Measurements from ENCODE around the gene TSC22D4. TPM values are rescaled to one million over a fixed set of nuclear protein-coding genes. Genes with fewer than 3 reads are reported as not detected.

Gene TSC22D4
- total RNA-seq, 1 donor from 2014 or later, result 32.2 TPM

DNA sequence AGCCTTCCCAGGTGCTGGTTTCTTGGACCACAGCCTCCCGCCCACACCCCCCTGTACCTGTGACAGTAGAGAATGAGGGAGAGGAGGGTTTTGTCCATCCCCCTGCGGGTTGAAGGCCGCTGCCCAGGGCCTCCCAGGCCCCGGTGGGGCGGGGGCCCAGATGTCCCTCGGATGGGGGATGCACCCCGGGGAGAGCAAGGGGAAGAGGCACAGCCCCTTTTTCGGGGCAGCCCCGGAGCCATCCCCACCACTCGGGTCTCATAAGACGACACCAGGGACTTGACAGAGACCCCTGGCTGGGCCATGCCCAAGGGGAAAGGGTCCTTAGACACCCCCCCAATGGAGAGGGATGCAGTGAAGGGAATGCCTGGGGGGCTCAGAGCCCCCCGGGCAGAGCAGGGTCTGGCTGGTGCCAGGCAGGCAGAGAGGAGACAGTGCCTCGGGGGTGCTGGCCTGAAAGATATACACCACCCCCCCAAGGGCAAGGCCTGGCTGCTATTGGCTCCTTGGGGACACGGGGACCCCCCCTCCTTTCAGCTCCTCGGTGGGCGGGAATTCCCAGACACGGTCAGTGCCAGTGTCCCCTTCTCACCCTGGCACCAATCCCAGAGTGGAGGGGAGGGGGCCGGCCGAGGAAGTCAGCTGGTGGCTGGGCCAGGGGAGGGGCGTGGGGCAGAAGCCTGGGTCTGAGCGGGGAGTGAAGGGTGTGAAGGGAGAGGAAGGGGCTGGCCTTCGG is 11.2 kb downstream of the TSC22D4 start:
- TF ChIP-seq, protein P1, sequence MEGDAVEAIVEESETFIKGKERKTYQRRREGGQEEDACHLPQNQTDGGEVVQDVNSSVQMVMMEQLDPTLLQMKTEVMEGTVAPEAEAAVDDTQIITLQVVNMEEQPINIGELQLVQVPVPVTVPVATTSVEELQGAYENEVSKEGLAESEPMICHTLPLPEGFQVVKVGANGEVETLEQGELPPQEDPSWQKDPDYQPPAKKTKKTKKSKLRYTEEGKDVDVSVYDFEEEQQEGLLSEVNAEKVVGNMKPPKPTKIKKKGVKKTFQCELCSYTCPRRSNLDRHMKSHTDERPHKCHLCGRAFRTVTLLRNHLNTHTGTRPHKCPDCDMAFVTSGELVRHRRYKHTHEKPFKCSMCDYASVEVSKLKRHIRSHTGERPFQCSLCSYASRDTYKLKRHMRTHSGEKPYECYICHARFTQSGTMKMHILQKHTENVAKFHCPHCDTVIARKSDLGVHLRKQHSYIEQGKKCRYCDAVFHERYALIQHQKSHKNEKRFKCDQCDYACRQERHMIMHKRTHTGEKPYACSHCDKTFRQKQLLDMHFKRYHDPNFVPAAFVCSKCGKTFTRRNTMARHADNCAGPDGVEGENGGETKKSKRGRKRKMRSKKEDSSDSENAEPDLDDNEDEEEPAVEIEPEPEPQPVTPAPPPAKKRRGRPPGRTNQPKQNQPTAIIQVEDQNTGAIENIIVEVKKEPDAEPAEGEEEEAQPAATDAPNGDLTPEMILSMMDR (IDR thresholded peaks at IDR 0.05; ENCODE audit: unreplicated experiment), result no peak
- H3K4me1 Mint-ChIP-seq (ENCODE audit: low read depth), result no peaks in the 10 kb centered on the region
- H3K27ac Mint-ChIP-seq, result no peak overlapping the region
- H3K36me3 Mint-ChIP-seq (ENCODE audit: insufficient read depth), result no peaks in the 10 kb centered on the region
- H3K4me3 Mint-ChIP-seq (ENCODE audit: low read depth), result no peak overlapping the region
- H3K27me3 Mint-ChIP-seq, result no peaks in the 10 kb centered on the region
- no peaks in the 10 kb centered on the region for H3K9me3 Mint-ChIP-seq (ENCODE audit: low read depth)
- no peak for DNase-seq (ENCODE audit: low spot score, unreplicated experiment)

DNA sequence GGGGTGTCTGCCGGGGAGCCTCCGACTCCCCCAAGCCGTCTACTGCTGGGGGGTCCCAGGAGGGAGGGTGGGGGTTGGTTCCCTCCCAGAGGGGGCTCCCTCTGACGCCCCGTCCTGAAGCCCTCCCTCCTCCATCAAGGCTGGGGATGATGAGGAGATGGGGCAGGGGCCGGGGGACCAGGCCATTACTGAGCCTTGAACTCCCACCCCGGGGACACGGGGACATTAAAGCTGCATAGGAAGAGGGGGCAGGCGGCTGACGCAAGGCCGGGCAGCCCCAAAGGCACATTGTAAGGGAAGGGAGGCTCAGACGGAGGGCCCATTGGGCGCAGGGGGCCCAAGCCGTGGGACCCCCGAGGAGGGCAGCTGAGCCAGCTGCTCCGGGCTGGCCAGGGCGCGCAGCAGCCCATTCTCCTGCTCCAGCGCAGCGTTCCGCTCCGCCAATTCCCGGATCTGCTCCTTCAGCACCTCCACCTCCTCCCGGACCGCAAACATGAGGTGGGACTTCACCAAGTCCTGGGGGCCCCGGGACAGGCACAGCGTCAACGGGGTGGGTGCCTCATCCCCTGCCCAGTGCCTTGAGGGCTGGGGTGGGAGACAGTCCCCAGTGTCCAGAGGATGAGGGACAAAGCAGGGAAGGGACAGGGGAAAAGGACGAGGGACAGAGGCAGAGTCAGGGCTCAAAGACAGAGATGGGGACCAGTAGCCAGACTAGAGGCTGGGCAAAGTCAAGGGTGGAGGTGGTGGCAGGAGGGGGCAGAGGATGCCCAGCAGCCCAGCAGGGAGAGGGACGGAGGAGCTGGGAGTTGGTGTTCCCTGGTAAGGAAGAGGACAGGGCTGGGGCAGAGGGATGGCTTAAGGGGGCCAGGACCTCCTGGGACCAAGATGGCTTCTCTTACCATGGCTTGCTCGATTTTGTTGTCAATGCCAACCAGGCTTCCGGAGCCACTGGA is 12.1 kb downstream of the TSC22D4 start:
- Mint-ChIP-seq H3K27me3 (no peaks in the 10 kb centered on the region), H3K9me3 (ENCODE audit: low read depth) (no peaks in the 10 kb centered on the region), H3K4me3 (ENCODE audit: low read depth) (no peak overlapping the region), H3K27ac (no peak overlapping the region), H3K36me3 (ENCODE audit: insufficient read depth) (no peaks in the 10 kb centered on the region), H3K4me1 (ENCODE audit: low read depth) (no peaks in the 10 kb centered on the region)
- TF ChIP-seq, protein P1 (IDR thresholded peaks at IDR 0.05; ENCODE audit: unreplicated experiment), result no peak
- no peak for DNase-seq (ENCODE audit: low spot score, unreplicated experiment)

DNA sequence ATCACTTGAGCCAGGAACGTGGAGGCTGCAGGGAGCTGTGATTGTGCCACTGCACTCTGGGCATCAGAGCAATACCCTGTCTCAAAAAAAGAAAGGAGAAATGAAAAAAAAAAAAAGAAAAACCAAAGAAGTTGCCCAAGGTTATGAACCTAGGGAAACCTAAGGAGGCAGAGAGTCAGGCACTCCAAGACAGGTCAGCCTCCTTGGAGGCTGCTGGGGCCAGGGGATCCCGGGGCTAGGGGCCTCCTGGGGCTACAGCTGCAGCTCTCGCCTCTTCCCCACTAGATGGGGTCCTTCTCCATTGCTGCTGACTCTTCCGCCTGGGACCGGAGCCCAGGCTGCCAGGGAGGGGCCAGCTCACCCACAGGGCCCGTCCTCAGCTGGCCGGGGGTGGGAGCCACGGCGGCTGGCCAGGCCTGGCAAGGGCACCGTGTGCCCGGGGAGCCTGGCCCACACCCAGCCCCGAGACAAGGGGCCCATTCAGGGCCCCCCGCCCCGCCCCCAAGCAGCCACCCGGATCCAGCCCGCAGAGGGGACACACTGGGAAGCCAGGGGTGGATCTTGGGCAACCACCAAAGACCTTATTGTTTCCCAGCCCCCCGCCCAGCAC is 13.2 kb downstream of the TSC22D4 start:
- Mint-ChIP-seq H3K27me3 (no peaks in the 10 kb centered on the region), H3K9me3 (ENCODE audit: low read depth) (no peaks in the 10 kb centered on the region), H3K4me1 (ENCODE audit: low read depth) (no peaks in the 10 kb centered on the region), H3K27ac (no peak overlapping the region), H3K4me3 (ENCODE audit: low read depth) (no peak overlapping the region), H3K36me3 (ENCODE audit: insufficient read depth) (no peaks in the 10 kb centered on the region)
- no peak for DNase-seq (ENCODE audit: low spot score, unreplicated experiment)
- TF ChIP-seq, protein P1 (IDR thresholded peaks at IDR 0.05; ENCODE audit: unreplicated experiment), result peak; percentile 58

DNA sequence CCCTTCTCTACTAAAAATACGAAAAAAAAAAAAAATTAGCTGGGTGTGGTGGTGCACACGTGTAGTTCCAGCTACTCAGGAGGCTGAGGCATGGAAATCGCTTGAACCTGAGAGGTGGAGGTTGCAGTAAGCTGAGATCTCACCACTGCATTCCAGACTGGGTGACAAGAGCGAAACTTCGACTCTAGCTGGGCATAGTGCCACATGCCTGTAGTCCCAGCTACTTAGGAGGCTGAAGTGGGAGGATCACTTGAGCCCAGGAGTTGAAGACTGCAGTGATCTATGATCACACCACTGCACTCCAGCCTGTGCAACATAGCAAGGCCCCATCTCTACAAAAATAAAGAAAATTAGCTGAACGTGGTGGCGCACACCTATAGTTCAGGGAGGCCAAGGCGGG is 13.7 kb downstream of the TSC22D4 start:
- TF ChIP-seq, protein P1 (IDR thresholded peaks at IDR 0.05; ENCODE audit: unreplicated experiment), result no peak
- H3K27me3 Mint-ChIP-seq, result no peaks in the 10 kb centered on the region
- H3K4me3 Mint-ChIP-seq (ENCODE audit: low read depth), result no peak overlapping the region
- H3K9me3 Mint-ChIP-seq (ENCODE audit: low read depth), result no peaks in the 10 kb centered on the region
- no peaks in the 10 kb centered on the region for H3K4me1 Mint-ChIP-seq (ENCODE audit: low read depth)
- DNase-seq (ENCODE audit: low spot score, unreplicated experiment), result no peak
- no peak overlapping the region for H3K27ac Mint-ChIP-seq
- H3K36me3 Mint-ChIP-seq (ENCODE audit: insufficient read depth), result no peaks in the 10 kb centered on the region

DNA sequence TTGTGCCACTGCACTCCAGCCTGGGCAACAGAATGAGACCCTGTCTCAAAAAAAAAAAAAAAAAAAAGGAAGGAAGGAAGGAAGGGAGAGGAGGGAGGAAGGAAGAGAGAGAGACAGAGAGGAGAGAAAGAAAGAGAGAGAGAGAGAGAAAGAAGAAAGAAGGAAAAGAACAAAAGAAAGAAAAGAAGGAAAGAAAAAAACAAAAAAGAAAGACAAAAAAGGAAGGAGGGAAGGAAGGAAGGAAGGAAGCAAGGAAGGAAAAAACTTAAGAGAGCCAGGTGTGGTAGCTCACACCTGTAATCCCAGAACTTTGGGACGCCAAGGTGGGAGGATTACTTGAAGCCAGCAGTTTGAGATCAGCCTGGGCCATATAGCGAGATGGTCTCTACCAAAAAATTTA is 14.2 kb downstream of the TSC22D4 start:
- Mint-ChIP-seq H3K27ac (no peak overlapping the region), H3K4me1 (ENCODE audit: low read depth) (no peaks in the 10 kb centered on the region), H3K9me3 (ENCODE audit: low read depth) (no peaks in the 10 kb centered on the region), H3K4me3 (ENCODE audit: low read depth) (no peak overlapping the region), H3K36me3 (ENCODE audit: insufficient read depth) (no peaks in the 10 kb centered on the region), H3K27me3 (no peaks in the 10 kb centered on the region)
- no peak for DNase-seq (ENCODE audit: low spot score, unreplicated experiment)
- TF ChIP-seq, protein P1 (IDR thresholded peaks at IDR 0.05; ENCODE audit: unreplicated experiment), result no peak

Measured in progenitor cell of endocrine pancreas (in vitro differentiated cells).